NB4 (cell line): ENCODE data around the gene TMEM213.
"Not testable (repeated sequence)": the region's sequence is repeated elsewhere in the genome, so short reads cannot be mapped to it uniquely, and the experiment has no call there.

Experiments used
- DNase-seq: peaks from one replicate; pipeline ENCODE4 v3.0.0; 2010; ENCODE audit warnings: low read depth
- H3K4me3 ChIP-seq: one replicate; pipeline ENCODE4 v1.5.1; 2011; ENCODE audit warnings: mild to moderate bottlenecking, low read depth, low read length, moderate library complexity
- MYC ChIP-seq: IDR thresholded peaks from 2 replicates; pipeline ENCODE4 v1.6.1; 2011; ENCODE audit warnings: low read depth, low read length
- POLR2A ChIP-seq: IDR thresholded peaks from 2 replicates; pipeline ENCODE4 v1.6.1; 2011; ENCODE audit warnings: mild to moderate bottlenecking; ENCODE audit not compliant: insufficient read length; ENCODE audit errors: extremely low read depth
- TF ChIP-seq, protein P1 (sequence below): IDR thresholded peaks from 2 replicates; pipeline ENCODE4 v1.6.1; 2011; ENCODE audit warnings: low read depth, low read length
- TF ChIP-seq, protein P2 (sequence below): IDR thresholded peaks from one replicate; pipeline ENCODE4 v1.5.1; 2012; ENCODE audit warnings: low read depth, low read length

The TMEM213 gene

DNA sequence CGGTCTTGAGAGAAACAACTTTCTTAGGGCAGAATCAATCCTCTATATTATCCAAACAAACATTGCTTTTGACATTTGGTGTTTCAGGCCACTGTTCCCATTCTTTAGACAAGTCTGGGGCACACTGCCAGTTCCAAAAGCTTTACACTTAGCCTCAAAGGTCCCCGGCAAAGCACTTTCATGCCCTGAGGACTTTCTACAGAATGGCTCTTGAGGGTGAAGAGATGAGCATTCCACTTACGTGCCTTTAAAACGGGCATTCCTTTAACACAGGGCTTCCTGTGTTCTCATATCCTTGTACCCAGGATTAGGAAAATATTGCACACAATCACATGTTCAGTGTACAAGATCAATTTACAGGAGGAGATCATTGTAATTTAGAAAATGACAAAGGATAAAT, 13.1 kb upstream of the TMEM213 start:
- TF ChIP-seq, protein P1, sequence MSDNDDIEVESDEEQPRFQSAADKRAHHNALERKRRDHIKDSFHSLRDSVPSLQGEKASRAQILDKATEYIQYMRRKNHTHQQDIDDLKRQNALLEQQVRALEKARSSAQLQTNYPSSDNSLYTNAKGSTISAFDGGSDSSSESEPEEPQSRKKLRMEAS = no peak
- H3K4me3 ChIP-seq = no peak overlapping the region
- no peak for DNase-seq

DNA sequence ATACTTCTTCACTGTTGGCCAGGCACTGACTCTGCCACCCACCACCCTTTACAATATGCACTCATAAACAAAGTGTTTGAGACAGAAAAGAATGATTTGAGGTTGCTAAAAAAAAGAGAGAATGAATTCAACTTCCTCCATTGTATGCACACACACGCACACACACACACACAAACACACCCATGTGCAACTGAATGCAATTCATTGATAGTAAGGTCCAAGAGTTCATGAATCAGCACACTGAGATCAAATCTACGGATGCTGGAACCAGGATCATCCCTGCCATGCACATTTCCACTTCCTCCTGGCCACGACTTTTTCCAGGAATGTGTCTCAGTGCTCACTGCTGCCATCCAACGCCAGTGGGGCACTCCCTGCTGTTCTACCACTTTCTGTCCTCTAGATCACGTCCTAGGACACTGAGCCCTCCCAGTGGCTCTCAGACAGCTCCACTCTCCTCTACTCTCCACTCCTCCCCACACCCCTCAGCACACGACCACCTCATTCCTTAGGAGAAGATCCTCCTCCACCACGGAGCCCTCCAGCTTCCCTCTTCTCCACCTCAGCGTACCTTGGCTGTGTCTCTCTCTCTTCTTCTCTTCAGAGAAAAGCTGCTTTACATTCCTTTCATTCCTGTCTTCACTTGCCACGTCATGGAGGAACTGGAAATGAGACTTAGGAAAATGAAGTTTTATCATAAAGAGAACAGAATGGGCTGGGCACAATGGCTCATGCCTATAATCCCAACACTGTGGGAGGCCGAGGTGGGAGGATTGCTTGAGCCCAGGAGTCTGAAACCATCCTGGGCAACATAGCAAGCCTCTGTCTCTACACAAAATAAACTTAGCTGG, 12.0 kb upstream of the TMEM213 start:
- TF ChIP-seq, protein P2, sequence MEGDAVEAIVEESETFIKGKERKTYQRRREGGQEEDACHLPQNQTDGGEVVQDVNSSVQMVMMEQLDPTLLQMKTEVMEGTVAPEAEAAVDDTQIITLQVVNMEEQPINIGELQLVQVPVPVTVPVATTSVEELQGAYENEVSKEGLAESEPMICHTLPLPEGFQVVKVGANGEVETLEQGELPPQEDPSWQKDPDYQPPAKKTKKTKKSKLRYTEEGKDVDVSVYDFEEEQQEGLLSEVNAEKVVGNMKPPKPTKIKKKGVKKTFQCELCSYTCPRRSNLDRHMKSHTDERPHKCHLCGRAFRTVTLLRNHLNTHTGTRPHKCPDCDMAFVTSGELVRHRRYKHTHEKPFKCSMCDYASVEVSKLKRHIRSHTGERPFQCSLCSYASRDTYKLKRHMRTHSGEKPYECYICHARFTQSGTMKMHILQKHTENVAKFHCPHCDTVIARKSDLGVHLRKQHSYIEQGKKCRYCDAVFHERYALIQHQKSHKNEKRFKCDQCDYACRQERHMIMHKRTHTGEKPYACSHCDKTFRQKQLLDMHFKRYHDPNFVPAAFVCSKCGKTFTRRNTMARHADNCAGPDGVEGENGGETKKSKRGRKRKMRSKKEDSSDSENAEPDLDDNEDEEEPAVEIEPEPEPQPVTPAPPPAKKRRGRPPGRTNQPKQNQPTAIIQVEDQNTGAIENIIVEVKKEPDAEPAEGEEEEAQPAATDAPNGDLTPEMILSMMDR = no peak
- TF ChIP-seq, protein P1 = no peak
- TF ChIP-seq MYC (no peak), POLR2A (no peak)
- no peak for DNase-seq
- no peak overlapping the region for H3K4me3 ChIP-seq

DNA sequence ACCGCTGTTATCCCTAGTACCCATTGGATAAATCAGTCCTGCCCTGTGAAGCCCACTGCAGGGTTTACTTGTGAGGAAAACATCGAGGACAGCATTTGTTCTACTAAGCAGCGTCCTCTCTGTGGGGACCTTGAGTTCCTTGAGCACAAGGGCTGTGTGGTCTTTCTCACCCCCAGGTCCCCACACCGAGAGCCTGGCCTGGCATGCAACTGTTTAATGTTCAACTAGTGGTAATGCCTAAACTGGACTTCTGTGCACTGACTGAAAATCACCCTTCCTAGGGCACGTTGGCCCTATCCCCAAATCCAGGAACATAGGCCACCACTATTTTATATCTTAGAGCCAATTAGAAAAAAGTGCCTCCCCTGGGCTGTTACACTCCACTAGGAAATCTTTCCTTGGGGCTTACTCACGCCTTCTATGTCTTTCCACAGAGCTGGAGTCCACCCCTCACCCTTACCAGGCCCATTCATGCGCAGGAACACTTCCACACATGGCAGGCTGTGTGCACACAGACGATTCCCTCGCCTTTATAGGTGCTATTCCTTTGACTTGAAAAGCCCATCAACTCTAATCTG, 1.7 kb upstream of the TMEM213 start:
- TF ChIP-seq, protein P2 = no peak
- TF ChIP-seq POLR2A (no peak), MYC (no peak)
- TF ChIP-seq, protein P1 = no peak
- DNase-seq = no peak
- H3K4me3 ChIP-seq = no peak overlapping the region

DNA sequence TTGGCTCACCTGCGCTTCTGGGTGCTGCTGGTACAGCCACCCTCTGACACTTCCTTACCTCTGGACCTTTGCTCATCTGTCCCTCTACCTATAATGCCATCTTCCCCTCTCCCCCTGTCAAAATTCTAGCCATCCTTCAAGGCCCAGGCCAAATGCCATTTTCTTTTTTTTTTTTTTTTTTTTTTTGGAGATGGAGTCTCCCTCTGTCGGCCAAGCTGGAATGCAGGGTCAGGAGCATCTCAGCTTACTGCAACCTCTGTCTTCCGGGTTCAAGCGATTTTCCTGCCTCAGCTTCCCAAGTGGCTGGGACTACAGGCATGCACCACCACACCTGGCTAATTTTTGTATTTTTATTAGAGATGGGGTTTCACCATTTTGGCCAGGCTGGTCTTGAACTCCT, 748 bp upstream of the TMEM213 start:
- not testable (repeated sequence) for H3K4me3 ChIP-seq, DNase-seq

DNA sequence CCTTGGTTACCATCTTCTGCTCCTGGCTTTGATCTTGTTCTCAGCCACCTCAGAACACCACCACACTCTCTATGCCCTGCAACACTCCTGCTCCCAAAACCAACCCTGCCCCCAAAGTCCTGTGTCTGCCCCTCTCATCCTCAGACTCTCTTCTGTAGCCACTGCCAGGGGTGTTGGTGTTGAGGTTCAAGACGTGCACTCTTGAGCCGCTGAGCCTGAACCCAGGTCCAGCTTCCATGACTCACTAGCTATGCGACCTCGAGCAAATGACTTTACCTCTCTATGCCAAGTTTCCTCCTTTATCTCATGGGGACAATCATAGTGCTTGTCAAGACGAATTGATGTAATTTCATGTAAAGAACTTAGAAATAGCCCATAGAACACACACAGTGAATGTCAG, 1.0 kb downstream of the TMEM213 start:
- DNase-seq = no peak
- TF ChIP-seq, protein P1 = no peak
- H3K4me3 ChIP-seq = no peak overlapping the region

DNA sequence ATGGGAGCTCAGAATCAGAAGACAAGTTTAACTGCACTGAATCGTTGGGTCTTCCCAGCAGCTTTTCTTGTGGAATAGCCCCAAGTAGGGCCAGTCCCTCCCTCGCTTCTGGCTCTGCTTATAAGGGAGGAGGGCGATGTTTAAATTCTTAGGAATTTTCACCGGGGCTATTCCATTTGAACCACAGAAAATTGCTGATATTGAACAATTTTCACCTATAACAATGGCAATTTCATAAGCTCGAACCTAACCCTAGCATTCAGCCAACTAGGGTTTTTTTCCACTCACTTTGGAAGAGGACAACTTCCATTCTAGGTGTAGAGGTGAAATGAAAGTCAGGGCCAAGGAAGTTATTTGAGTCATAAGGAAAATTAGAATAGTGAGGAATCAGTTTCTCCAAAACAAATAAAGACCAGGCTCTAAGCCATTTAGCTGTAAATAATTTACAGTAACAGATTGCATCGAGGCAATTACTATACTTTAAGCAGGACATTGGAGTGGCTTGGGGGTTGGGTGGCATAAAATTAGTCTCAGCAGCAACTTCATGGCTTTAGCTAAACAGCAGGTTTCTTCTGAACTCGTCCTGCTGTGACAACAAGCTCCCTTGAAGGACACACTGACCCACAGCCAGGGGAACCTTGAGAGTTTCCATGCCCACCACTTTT, 1.7 kb downstream of the TMEM213 start:
- TF ChIP-seq MYC = no peak
- H3K4me3 ChIP-seq = no peak overlapping the region
- no peak for DNase-seq

DNA sequence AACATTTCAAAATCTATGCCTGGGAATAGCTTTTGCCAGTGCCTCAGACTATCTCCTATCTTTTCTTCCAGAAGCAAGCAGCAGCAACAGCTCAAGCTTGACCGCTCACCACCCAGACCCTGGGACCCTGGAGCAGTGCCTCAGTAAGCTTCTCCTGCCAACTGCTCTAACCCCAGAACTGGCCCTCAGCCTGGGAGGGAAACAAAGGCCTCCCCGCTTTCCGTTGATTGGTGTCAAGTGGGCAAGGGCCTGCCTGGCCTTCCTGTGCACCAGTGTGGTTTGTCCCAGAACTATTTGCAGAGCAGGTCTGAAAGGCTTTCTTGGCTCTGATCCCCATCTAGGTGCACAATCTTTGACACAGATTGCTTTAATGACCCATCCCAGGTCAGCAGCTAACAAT, 3.5 kb downstream of the TMEM213 start:
- TF ChIP-seq, protein P1 = no peak
- TF ChIP-seq, protein P2 = no peak
- TF ChIP-seq POLR2A = no peak
- no peak for TF ChIP-seq MYC
- no peak overlapping the region for H3K4me3 ChIP-seq
- no peak for DNase-seq

DNA sequence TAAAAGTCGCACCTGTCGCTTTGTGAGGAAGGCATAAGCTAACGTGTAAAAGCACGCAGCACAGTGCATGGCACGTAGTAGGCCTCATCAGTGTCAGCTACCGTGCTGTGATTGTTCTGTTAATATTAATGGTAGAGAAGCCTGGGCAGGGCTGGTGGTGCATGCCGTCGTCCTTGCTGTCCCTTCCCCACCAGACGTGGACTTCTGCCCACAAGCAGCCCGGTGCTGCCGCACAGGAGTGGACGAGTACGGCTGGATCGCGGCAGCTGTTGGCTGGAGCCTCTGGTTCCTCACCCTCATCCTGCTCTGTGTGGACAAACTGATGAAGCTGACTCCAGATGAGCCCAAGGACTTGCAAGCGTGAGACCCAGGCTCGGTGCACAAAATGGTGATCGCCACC, 4.9 kb downstream of the TMEM213 start:
- no peak overlapping the region for H3K4me3 ChIP-seq
- TF ChIP-seq POLR2A (no peak), MYC (no peak)
- TF ChIP-seq, protein P1 = no peak
- TF ChIP-seq, protein P2 = no peak
- no peak for DNase-seq
